IMR-90 (cell line): ENCODE results near the gene HNRNPAB. TPM values are rescaled to one million over a fixed set of nuclear protein-coding genes. Genes with fewer than 3 reads are reported as not detected.

Source experiments
- ATAC-seq: fragments of 200-7000 bp; cut with Tn5 transposase; 2 replicates; pipeline ENCODE4 v1.9.1; 2020; ENCODE audit warnings: low read depth, mild to moderate bottlenecking, moderate library complexity
- BruUV-seq: library from RNA; stranded (reverse); fragments of 400-500 nt; replicated peaks from 2 replicates; lab custom pipeline; 2021; lab: Mats Ljungman, UMichigan
- CTCF ChIA-PET: fragments of 300-600 bp; formaldehyde crosslinking; extraction: SDS; loops from one replicate; lab custom pipeline; 2021; ENCODE audit warnings: antibody characterized with exemption; lab: Yijun Ruan, JAX
- POLR2A ChIA-PET: fragments of 300-600 bp; sonication (Branson Sonifier 250); formaldehyde crosslinking; loops from one replicate; lab custom pipeline; 2022; ENCODE audit warnings: antibody characterized with exemption; ENCODE audit not compliant: unreplicated experiment; lab: Charles Lee
- DNase-seq: peaks from one replicate; pipeline ENCODE4 v3.0.0; 2013
- H2AFZ ChIP-seq: replicated peaks from 2 replicates; pipeline ENCODE3; 2013; ENCODE audit warnings: low read length, mild to moderate bottlenecking; ENCODE audit not compliant: poor library complexity
- H2AK5ac ChIP-seq: 2 replicates; pipeline ENCODE4 v1.6.1; 2013; ENCODE audit warnings: low read depth, low read length, inconsistent platforms
- H2AK9ac ChIP-seq: replicated peaks from 2 replicates; pipeline ENCODE3; 2013; ENCODE audit warnings: mild to moderate bottlenecking, low read depth, low read length, moderate library complexity; ENCODE audit not compliant: poor library complexity
- H2BK120ac ChIP-seq: 2 replicates; pipeline ENCODE4 v1.6.1; 2013; ENCODE audit warnings: low read depth, low read length, inconsistent platforms
- H2BK15ac ChIP-seq: 3 replicates; pipeline ENCODE4 v1.6.1; 2013; ENCODE audit warnings: low read depth, low read length, inconsistent platforms
- H2BK20ac ChIP-seq: 2 replicates; pipeline ENCODE4 v1.6.1; 2013; ENCODE audit warnings: low read depth, mild to moderate bottlenecking, inconsistent platforms, low read length, moderate library complexity
- H2BK5ac ChIP-seq: 2 replicates; pipeline ENCODE4 v1.6.1; 2013; ENCODE audit warnings: mild to moderate bottlenecking, low read depth, low read length, inconsistent platforms; ENCODE audit not compliant: poor library complexity, severe bottlenecking
- H3K14ac ChIP-seq: replicated peaks from 2 replicates; pipeline ENCODE4 v1.6.1; 2013; ENCODE audit warnings: low read depth, low read length, inconsistent platforms
- H3K18ac ChIP-seq: 2 replicates; pipeline ENCODE4 v1.6.1; 2013; ENCODE audit warnings: low read depth, low read length, control low read depth
- H3K23ac ChIP-seq: 2 replicates; pipeline ENCODE4 v1.6.1; 2013; ENCODE audit warnings: low read depth, low read length, inconsistent platforms
- H3K27ac ChIP-seq: 2 replicates; pipeline ENCODE4 v1.5.1; 2013; ENCODE audit warnings: mild to moderate bottlenecking, control low read depth, low read length; ENCODE audit not compliant: insufficient read depth
- H3K27me3 ChIP-seq: 2 replicates; pipeline ENCODE4 v1.6.1; 2013; ENCODE audit warnings: low read length; ENCODE audit not compliant: control insufficient read depth, insufficient read depth
- H3K36me3 ChIP-seq: 2 replicates; pipeline ENCODE4 v1.6.1; 2013; ENCODE audit warnings: low read length, mixed read lengths; ENCODE audit not compliant: control insufficient read depth, insufficient read depth
- H3K4ac ChIP-seq: 2 replicates; pipeline ENCODE4 v1.6.1; 2013; ENCODE audit warnings: low read depth, low read length, inconsistent platforms
- H3K4me1 ChIP-seq: 2 replicates; pipeline ENCODE4 v1.6.1; 2013; ENCODE audit warnings: low read length, mixed read lengths; ENCODE audit not compliant: control insufficient read depth, insufficient read depth
- H3K4me2 ChIP-seq: 2 replicates; pipeline ENCODE4 v1.6.1; 2013; ENCODE audit warnings: low read depth, mild to moderate bottlenecking, control low read depth, low read length, moderate library complexity
- H3K4me3 ChIP-seq: 2 replicates; pipeline ENCODE4 v1.5.1; 2013; ENCODE audit warnings: low read depth, mild to moderate bottlenecking, control low read depth, low read length, moderate library complexity; ENCODE audit not compliant: insufficient read depth
- H3K56ac ChIP-seq: 2 replicates; pipeline ENCODE4 v1.6.1; 2013; ENCODE audit warnings: low read length, inconsistent platforms; ENCODE audit not compliant: insufficient read depth; ENCODE audit errors: extremely low read depth
- H3K79me1 ChIP-seq, 2 experiments: 2 replicates each; pipeline ENCODE4 v1.6.1; 2013; ENCODE audit warnings: low read length in 2 of 2, inconsistent platforms in 1 of 2, low read depth in 1 of 2
- H3K9ac ChIP-seq: 2 replicates; pipeline ENCODE4 v1.6.1; 2013; ENCODE audit warnings: low read depth, low read length, control low read depth
- H3K9me1 ChIP-seq: 2 replicates; pipeline ENCODE4 v1.6.1; 2013; ENCODE audit warnings: low read length, inconsistent platforms; ENCODE audit not compliant: insufficient read depth
- H3K9me3 ChIP-seq: 2 replicates; pipeline ENCODE4 v1.6.1; 2013; ENCODE audit warnings: low read length; ENCODE audit not compliant: control insufficient read depth, insufficient read depth
- H4K20me1 ChIP-seq: 2 replicates; pipeline ENCODE4 v1.6.1; 2013; ENCODE audit warnings: low read length, inconsistent platforms; ENCODE audit not compliant: insufficient read depth
- H4K5ac ChIP-seq: 2 replicates; pipeline ENCODE4 v1.6.1; 2013; ENCODE audit warnings: mild to moderate bottlenecking, low read depth, low read length, control low read depth
- H4K8ac ChIP-seq, 2 experiments: 2 replicates each; pipeline ENCODE4 v1.6.1; 2013; ENCODE audit warnings: low read depth in 2 of 2, low read length in 2 of 2, control low read depth in 1 of 2, inconsistent platforms in 1 of 2
- H4K91ac ChIP-seq: 2 replicates; pipeline ENCODE4 v1.6.1; 2013; ENCODE audit warnings: low read depth, low read length, inconsistent platforms; ENCODE audit not compliant: insufficient read depth
- CEBPB ChIP-seq: IDR thresholded peaks from 2 replicates; pipeline ENCODE4 v1.6.1; 2012; ENCODE audit warnings: low read depth, low read length, improper control_type of control experiment
- RCOR1 ChIP-seq: IDR thresholded peaks from 2 replicates; pipeline ENCODE4 v1.6.1; 2012; ENCODE audit warnings: mild to moderate bottlenecking, low read length, improper control_type of control experiment; ENCODE audit not compliant: insufficient replicate concordance
- USF2 ChIP-seq: fragments of 150-350 bp; IDR thresholded peaks from 2 replicates; pipeline ENCODE4 v1.6.1; 2017; ENCODE audit warnings: mild to moderate bottlenecking, antibody characterized with exemption, low read length, low read depth
- WGBS, 2 experiments: methylation state at CpG; one replicate each; pipeline versions ENCODE4 v1.1.5 to v1.1.7; 2013; ENCODE audit warnings: missing lambda C conversion rate in 2 of 2; ENCODE audit not compliant: insufficient read length in 1 of 2; ENCODE audit errors: extremely low coverage in 2 of 2; 5-methylcytosine and 5-hydroxymethylcytosine counted together
- dilution Hi-C: fragments of 300-500 bp; cut with HindIII; formaldehyde crosslinking; loops from one replicate; pipeline ENCODE4 v1.14.3; 2018; ENCODE audit warnings: low sequenced_read_pairs; ENCODE audit not compliant: unreplicated experiment
- in situ Hi-C: fragments of 300-500 bp; cut with MboI; formaldehyde crosslinking; loops from 3 replicates; pipeline ENCODE4 v1.14.3; 2019; ENCODE audit warnings: low sequenced_read_pairs, inconsistent platforms, mixed read lengths
- intact Hi-C: fragments of 100-400 bp; cut with micrococcal nuclease; formaldehyde crosslinking; loops from 2 replicates; pipeline ENCODE4 v1.10.0; 2022
- polyA plus RNA-seq, 3 experiments: library from polyadenylated mRNA; depleted of rRNA; stranded (reverse); fragments of >200 nt; gene quantifications; 2 replicates each; pipeline ENCODE4 v1.2.3, GENCODE V29; 2012; ENCODE audit warnings: low replicate concordance in 1 of 3
- total RNA-seq: library from RNA; depleted of rRNA; stranded (reverse); fragments of >200 nt; gene quantifications from 2 replicates; pipeline ENCODE4 v1.2.3, GENCODE V29; 2012

The HNRNPAB gene
- total and polyA plus RNA-seq, 2 of the 4 experiments (the other 2 are of a cell fraction) = 32.1 to 128 TPM

- no peak overlapping the region for H3K56ac ChIP-seq
- no peak overlapping the region for H2BK15ac ChIP-seq
- POLR2A ChIA-PET = no interaction called here
- in situ Hi-C loops = no loop called here
- ATAC-seq = no peak
- H4K8ac ChIP-seq = no peak overlapping the region
- no peak overlapping the region for H3K14ac ChIP-seq
- H4K91ac ChIP-seq = no peak overlapping the region
- H3K9me3 ChIP-seq = peaks cover 5% of the 10 kb centered on the region; the same call in 1 of the 2 replicates
- DNase-seq = no peak
- H3K36me3 ChIP-seq = no peaks in the 10 kb centered on the region
- peaks cover 23% of the 10 kb centered on the region; the same call in 1 of the 2 replicates for H3K27me3 ChIP-seq
- H3K4me1 ChIP-seq = no peaks in the 10 kb centered on the region
- no peak overlapping the region for H3K27ac ChIP-seq
- H3K4me3 ChIP-seq = no peak overlapping the region
- no peak overlapping the region for H2AFZ ChIP-seq
- dilution Hi-C loops = no loop called here
- no peak overlapping the region for H3K23ac ChIP-seq
- H3K9ac ChIP-seq = no peak overlapping the region
- no peak overlapping the region for H2AK9ac ChIP-seq
- H3K4ac ChIP-seq = no peak overlapping the region
- intact Hi-C loops = no loop called here
- no peak overlapping the region for H2BK20ac ChIP-seq
- H3K18ac ChIP-seq = no peak overlapping the region
- no peak overlapping the region for H4K5ac ChIP-seq
- no CpG with 5 or more reads among the region's 2 CpGs for WGBS, 2 experiments
- H3K79me1 ChIP-seq = no peaks in the 10 kb centered on the region
- H2BK5ac ChIP-seq = no peak overlapping the region
- H2AK5ac ChIP-seq = no peak overlapping the region
- CTCF ChIA-PET = no interaction called here
- TF ChIP-seq CEBPB (0 out of 2 replicates have a peak, but pooled peaks have one; percentile 13), USF2 (no peak), RCOR1 (no peak)
- no peak overlapping the region for H3K4me2 ChIP-seq
- no peaks in the 10 kb centered on the region for H3K9me1 ChIP-seq
- no peaks in the 10 kb centered on the region for H4K20me1 ChIP-seq
- no peak overlapping the region for H2BK120ac ChIP-seq
- no TSS peak for BruUV-seq
Observed at GRCh38 chr5:178192244-178192643, 12.1 kb upstream of the HNRNPAB start.
